Measurements from ENCODE around the gene KRTAP3-2. TPM values are rescaled to one million over a fixed set of nuclear protein-coding genes. Genes with fewer than 3 reads are reported as not detected.
"Not testable (repeated sequence)": the region's sequence is repeated elsewhere in the genome, so short reads cannot be mapped to it uniquely, and the experiment has no call there.

The KRTAP3-2 gene
- not detected in 2 replicates for total RNA-seq (2014; rRNA removed; shearing (Covaris generic))

GRCh38 chr17:40999563-40999962, at the start of gene KRTAP3-2:
Gene KRTAP3-2, minus strand, starts transcription at chr17:40999906. Its CDS starts 53 bp downstream, at chr17:40999853.
- not testable (repeated sequence) for DNase-seq (ENCODE audit: low spot score)

GRCh38 chr17:41049110-41049509, 49.4 kb upstream of the KRTAP3-2 start:
- DNase-seq (ENCODE audit: low spot score) = peak; percentile 86

GRCh38 chr17:41048441-41048840, 48.7 kb upstream of the KRTAP3-2 start:
- DNase-seq (ENCODE audit: low spot score) = peak; percentile 64

- not testable (repeated sequence) for DNase-seq (ENCODE audit: low spot score)
Observed at GRCh38 chr17:41046735-41047465, 47.2 kb upstream of the KRTAP3-2 start, which contains the start of gene KRTAP2-1. Gene KRTAP2-1, minus strand, starts transcription at chr17:41047316. Its CDS starts 49 bp downstream, at chr17:41047267.

- DNase-seq (ENCODE audit: low spot score) = no peak
Observed at GRCh38 chr17:41042953-41043352, 43.2 kb upstream of the KRTAP3-2 start.

GRCh38 chr17:41040783-41041571, 41.3 kb upstream of the KRTAP3-2 start, which contains the start of gene KRTAP1-1:
Gene KRTAP1-1, minus strand, starts transcription at chr17:41041450. Its CDS starts 53 bp downstream, at chr17:41041397.
- not testable (repeated sequence) for DNase-seq (ENCODE audit: low spot score)

- DNase-seq (ENCODE audit: low spot score) = no peak
Observed at GRCh38 chr17:41037853-41038350, 38.2 kb upstream of the KRTAP3-2 start.

- not testable (repeated sequence) for DNase-seq (ENCODE audit: low spot score)
Observed at GRCh38 chr17:41034346-41034935, 34.7 kb upstream of the KRTAP3-2 start, which contains the start of gene KRTAP1-3. Gene KRTAP1-3, minus strand, starts transcription at chr17:41034874. Its CDS starts 53 bp downstream, at chr17:41034821.

GRCh38 chr17:41029633-41030245, 30.0 kb upstream of the KRTAP3-2 start, which contains the start of gene KRTAP1-4:
Gene KRTAP1-4, minus strand, starts transcription at chr17:41030195. Its CDS starts 117 bp downstream, at chr17:41030078.
- DNase-seq (ENCODE audit: low spot score) = no peak

- DNase-seq (ENCODE audit: low spot score) = peak; percentile 50
Observed at GRCh38 chr17:41026715-41027471, 27.2 kb upstream of the KRTAP3-2 start, which contains the start of gene KRTAP1-5. Gene KRTAP1-5, minus strand, starts transcription at chr17:41027208. Its CDS starts 53 bp downstream, at chr17:41027155.

- no peak for DNase-seq (ENCODE audit: low spot score)
Observed at GRCh38 chr17:41024697-41025096, 25.0 kb upstream of the KRTAP3-2 start.

GRCh38 chr17:41020336-41020735, 20.6 kb upstream of the KRTAP3-2 start:
- DNase-seq (ENCODE audit: low spot score) = no peak

GRCh38 chr17:41019415-41019814, 19.7 kb upstream of the KRTAP3-2 start:
- DNase-seq (ENCODE audit: low spot score) = no peak

GRCh38 chr17:41018541-41018940, 18.8 kb upstream of the KRTAP3-2 start:
- no peak for DNase-seq (ENCODE audit: low spot score)

- no peak for DNase-seq (ENCODE audit: low spot score)
Observed at GRCh38 chr17:41016578-41017215, 17.0 kb upstream of the KRTAP3-2 start.

- DNase-seq (ENCODE audit: low spot score) = no peak
Observed at GRCh38 chr17:41015454-41015853, 15.7 kb upstream of the KRTAP3-2 start.

GRCh38 chr17:41013606-41014005, 13.9 kb upstream of the KRTAP3-2 start:
- DNase-seq (ENCODE audit: low spot score) = peak; percentile 10

- peak; percentile 47 for DNase-seq (ENCODE audit: low spot score)
Observed at GRCh38 chr17:41013181-41013580, 13.5 kb upstream of the KRTAP3-2 start.

GRCh38 chr17:41012326-41013120, 12.8 kb upstream of the KRTAP3-2 start:
- no peak for DNase-seq (ENCODE audit: low spot score)

Measured in A172 (cell line).